Liver (tissue), 3 donors: ENCODE results near the gene KLF11.

Source experiments
- CTCF ChIP-seq: fragments of 150-350 bp; IDR thresholded peaks from 2 replicates; pipeline ENCODE4 v1.5.1; 2017; ENCODE audit warnings: improper control_type of control experiment, low read depth, low read length; ENCODE audit not compliant: missing input control
- FOXA1 ChIP-seq: IDR thresholded peaks from 2 replicates; pipeline ENCODE4 v1.6.1; 2016; ENCODE audit warnings: antibody characterized with exemption
- RAD21 ChIP-seq, 2 donors: IDR thresholded peaks; 2 replicates each; pipeline ENCODE4 v1.6.1; 2016; ENCODE audit warnings: antibody characterized with exemption in 2 of 2, mild to moderate bottlenecking in 2 of 2
- donor health status: healthy.
- donor health status: healthy.

- no peak for TF ChIP-seq FOXA1
- no peak for TF ChIP-seq CTCF
- no peak for TF ChIP-seq RAD21 (IDR thresholded peaks at IDR 0.05)
Observed at GRCh38 chr2:10059552-10060335, 16.4 kb downstream of the KLF11 start.
